DLD1 (cell line): ENCODE results near the gene MYLK3.
"Not testable (repeated sequence)": the region's sequence is repeated elsewhere in the genome, so short reads cannot be mapped to it uniquely, and the experiment has no call there.

Experiments
- in situ Hi-C: cut with HindIII; loops from 2 replicates; pipeline ENCODE4 v1.10.0; 2017; ENCODE audit warnings: low sequenced_read_pairs

The MYLK3 gene

DNA sequence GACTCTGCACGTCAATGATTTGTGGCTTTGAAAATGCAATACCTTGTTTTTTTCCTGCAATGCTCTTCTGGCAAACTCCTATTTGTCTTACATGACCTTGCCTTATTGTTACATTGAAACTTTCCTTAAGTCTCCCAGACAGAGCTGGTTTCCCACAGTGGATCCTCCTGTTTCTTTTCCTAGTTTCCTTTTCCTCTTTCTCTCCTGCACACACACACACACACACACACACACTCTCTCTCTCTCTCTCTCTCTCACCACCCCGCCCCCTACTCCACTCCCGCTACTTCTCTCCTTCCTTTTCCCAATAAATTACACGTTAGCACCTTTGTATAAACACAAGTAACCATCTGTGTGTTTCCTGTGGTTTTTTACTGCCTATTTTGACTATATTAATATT is 56.4 kb downstream of the MYLK3 start:
- in situ Hi-C loops: no loop called here

DNA sequence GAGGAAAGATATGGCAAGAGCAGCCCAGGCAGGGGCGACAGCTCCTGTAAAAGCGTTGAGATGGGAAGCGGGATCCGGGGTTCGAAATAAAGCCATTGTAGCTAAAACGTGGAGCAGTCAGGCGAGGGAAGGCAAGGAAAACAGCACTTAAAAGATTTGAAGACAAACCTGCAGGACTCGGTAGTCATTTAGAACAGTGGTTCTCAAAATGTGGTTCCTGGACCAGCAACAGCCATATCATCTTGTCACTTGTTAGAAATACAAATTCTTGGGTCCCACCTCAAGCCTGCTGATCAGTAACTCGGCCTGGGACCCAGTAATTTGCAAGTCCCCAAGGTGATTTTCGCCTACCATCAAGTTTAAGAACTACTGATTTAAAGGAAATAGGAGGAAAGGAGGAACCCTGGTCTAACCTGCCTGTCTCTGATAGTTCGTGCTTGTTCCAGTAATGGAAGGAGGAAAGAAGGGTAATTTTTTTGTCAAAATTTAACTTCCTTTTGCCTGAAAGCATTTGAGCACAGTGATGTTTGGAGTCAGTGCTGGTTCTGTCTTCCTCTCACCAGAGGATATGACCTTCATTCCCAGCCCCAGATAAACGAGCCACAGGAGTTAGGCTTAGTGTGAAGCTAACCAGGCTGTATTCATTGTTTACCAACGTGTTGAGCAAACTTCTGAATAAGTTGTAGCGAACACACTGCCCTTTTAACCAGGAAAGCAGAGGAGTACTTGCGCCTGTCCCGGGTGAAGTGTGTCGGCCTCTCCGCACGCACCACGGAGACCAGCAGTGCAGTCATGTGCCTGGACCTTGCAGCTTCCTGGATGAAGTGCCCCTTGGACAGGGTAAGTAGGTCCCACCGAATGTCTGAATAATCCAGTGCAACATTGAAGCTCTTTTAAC is 57.6 kb downstream of the MYLK3 start:
- in situ Hi-C loops: no loop called here

DNA sequence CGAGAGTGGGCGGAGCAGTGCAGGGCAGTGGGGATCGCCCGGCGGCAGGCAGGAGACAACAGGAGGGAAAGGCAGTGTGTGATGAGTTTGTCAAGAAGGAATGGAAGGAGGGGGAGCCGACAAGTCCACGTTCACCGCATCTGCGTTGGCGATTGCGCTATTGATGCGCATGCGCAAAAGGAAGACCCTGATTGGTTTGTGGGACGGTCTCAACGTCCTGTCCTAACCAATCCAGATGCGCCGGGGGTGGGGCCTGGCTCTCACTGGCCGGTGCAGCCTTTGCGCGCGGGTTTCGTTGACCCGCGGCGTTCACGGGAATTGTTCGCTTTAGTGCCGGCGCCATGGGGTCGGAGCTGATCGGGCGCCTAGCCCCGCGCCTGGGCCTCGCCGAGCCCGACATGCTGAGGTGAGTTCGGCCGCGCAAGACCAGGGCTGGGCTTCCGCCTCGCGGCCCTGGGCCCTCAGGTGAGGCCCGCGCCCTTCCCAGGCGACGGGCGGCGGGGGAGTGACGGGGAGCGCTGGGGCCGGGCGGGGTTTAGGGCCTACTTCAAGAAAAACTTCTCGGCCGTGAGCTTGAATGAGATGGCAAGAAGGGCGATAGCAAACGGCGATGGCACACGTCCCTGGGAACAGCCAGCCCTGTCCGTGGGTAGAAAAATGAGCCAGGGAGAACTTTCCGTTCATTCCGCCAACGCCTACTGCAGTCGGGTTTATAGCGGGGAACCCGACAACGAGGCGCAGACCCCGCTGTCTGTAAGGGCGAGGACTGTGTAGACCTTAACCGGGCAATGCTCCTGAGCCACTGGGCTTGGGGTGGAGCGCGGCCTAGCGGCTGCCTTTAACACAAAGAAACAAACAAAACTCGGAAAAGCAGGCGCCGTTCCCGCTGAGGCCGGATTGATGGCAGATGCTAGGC is 58.5 kb downstream of the MYLK3 start, which contains the start of gene ORC6:
TSS of gene ORC6 (plus strand) at position 295 of the 916 bp plus-strand sequence. CDS start at position 342, 47 bp downstream.
- in situ Hi-C loops: no loop called here

DNA sequence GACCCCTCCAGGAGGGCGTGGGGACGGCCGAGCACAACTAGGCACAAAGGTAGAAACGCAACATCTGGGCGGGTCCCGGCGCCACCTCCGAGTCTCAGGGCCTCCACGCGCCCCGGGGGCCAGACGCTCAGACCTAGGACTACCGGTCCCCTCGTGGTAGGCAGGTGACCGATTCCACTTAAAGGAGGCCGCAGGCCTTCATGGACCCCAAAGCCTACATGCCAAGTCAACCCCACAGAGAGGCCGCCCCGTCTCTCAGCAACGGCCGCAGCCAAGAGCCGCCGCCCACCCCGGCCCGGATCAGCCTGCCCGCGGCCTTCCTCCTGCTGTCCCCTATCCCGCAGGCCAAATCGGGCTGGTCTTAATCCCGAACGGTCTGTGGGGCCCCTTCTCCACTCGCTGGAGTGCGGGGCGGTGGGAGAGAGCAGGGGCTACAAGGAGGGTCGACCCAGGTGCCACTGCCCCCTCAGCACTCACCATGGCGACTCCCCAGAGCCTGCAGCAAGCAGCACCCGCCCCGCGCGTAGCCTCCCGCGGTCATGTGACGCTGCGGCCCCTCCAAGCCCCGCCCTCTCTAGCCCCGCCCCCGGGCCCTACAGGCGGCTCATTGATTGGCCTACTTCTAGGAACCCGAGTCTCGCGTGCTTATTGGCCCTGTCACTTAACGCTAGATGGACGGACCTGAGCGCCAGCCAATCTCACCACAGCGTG is 59.3 kb downstream of the MYLK3 start, which contains the start of gene VPS35:
TSS of gene VPS35 (minus strand) at position 525 of the 711 bp plus-strand sequence. CDS start at position 480, 45 bp downstream.
- in situ Hi-C loops: no loop called here

DNA sequence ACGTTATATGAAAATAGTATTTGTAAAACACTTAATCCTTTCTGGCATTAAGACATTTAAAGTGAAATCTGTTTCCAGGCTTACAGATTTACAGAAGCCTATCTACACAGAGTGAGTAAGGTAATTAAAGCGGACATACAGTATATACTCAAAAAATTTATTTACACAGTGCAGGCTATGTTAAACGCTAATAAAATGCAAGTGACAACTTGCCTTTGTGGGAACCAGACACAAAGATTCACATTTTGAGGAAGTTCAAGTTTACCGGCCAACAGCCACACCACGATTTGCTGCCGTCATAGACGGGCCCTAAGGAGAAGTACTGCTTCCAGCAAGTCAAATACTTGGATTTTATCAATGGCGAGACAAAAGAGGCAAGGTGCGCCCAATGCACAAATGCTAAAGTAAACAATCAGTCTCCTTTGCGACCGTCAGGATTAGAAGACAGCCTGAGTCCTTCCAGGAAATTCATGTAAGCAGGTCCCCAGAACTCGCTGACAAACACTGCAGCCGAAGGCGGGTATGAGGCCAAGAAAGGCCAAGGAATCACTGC is 60.0 kb downstream of the MYLK3 start:
- in situ Hi-C loops: no loop called here

DNA sequence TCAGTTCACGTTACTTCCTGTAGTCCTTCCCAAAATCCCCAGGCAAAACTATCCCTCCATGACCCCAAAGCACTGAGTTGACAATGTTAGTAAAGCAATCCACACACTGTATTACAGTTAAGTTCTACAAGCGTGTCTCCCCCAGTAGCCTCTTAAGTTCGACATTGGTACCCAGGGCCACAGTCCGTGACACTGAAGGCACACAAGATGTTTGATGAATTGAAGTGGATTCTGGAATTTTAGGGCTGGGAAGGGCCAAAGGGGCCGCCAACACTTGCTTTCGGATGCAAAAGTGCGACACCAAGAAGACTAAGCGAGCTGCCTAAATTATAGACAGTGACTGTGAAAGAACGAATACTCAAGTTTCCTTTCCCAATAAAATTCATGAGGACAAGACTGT is 60.7 kb downstream of the MYLK3 start:
- in situ Hi-C loops: no loop called here

DNA sequence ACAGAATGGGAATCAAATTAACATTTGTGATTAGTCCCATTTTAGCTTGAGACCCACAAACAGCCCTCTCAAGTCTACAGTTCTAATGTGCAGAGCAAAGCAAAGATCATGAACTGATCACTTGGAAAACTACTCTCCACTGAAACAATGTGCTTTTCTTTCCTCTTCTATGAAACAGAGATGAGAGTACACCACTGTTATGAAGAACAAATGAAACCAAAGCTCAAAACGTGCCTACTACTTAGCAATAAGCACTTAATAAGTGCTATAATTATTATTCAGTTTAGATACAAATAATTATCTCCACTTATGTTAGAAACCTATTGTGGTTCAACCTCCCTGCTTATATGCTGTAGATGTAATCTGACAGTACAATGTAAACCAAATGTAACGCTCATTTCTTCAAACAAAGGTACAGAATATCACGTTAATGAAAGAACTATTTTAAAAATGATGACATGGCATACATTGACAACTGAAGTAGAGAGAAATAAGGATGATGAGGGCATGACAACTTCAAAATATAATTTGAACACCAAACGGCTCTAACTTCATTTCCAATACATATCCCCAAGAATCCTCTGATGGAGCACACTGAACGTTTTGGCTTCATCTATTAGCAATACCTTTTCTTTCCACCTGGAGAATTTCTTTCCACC is 61.2 kb downstream of the MYLK3 start:
- in situ Hi-C loops: no loop called here

DNA sequence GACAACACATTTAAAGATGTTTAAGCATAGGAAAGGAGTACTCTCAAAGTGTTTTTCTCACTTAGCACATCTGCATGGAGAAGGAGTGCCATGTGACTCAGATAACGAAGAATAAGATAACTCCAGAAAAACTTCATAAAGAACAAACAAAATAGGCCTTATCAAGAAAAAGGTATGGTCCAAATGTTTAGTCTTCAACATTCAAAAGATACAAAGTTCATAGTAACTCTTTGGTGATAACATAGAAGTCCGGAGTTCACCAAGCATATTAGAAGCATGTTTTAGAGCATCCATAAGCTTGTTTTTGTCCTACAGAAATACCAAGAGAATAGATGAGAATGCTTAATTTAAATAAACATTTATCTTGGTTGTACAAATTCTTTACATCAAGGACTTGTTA is 66.3 kb downstream of the MYLK3 start:
- in situ Hi-C loops: not testable (repeated sequence)

DNA sequence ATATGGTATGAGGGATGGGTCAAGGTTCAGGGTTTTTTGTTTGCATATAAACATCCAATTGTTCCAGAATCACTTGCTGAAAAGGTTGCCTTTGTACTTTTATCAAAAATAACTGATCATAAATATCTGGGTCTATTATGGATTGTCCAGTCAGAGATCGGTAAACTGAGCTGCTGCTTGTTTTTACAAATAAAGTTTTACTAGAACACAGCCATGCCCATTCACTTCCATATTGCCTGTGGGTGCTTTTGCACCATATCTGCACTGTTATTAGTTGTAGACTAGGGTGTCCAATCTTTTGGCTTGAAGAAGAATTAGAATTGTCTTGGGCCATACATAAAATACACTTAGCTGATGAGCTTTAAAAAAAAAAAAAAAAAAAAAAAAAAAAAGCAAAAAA is 70.2 kb downstream of the MYLK3 start:
- in situ Hi-C loops: not testable (repeated sequence)

DNA sequence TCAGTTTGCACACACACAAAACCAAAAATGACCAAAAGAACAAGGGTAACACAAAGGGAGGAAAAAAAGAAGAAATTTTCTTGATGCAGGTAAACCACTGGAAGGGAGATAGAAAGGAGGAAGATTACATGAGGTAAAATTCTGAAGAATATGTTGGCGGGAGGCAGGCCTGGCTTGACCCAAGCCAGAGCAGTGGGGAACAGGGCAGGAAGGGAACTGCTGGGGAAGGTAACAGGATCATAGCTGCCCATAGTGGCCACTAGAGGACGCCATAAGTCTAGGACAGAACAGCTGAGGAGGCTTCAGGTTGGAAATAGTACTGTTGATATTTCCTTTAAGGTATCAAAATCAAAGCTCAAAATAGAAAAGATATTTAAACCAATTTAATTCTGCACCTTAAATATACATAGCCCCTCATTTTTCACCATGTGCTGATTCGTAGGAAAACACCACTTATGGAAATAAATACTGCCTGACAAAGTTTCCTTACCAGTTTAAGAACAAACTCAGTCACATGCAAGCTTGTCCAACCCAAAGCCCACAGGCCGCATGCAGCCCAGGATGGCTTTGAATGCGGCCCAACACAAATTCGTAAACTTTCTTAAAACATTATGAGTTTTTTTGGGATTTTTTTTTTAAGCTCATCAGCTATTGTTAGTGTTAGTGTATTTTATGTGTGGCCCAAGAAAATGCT is 74.7 kb downstream of the MYLK3 start:
- in situ Hi-C loops: no loop called here

DNA sequence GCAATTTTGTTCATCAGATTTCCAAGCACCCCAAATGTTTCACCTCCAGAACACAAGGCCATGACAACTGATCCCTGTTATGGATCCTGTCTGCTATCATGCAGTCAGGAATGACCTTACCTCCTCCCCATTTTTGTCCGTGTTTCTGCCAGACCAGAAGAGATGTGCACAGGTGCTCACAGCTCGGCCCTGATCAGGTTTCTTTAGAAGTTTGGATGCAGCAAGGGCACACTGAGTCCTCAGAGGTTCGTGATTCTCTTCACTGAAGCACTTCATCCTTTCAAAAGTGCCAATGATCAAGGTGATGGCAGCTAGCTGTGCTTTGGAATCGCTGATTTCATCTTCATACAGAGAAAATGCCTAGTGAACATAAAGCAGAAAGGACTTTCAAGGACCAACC is 86.0 kb downstream of the MYLK3 start:
- in situ Hi-C loops: no loop called here

DNA sequence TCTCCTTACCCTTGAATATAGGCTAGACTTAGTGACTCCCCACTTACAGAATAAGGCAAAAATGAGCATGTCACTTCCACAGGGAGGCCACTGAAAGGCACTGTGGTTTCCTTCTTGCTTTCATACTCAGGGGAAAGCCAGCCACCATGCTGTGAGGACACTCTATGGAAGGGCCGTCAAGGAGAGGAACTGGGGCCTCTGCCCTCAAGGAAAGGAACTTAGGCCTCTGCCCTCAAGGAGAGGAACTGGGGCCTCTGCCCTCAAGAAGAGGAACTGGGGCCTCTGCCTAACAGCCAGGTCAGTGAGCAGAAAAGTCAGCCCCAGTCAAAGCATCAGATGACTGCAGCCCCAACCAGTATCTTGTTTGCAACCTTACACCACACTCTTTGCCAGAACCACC is 89.2 kb downstream of the MYLK3 start:
- in situ Hi-C loops: no loop called here
